Middle frontal gyrus (tissue), 1 donor: ENCODE measurements around the gene MYCBP.

Experiments
- DNase-seq: peaks from one replicate; pipeline ENCODE4 v3.0.0-alpha.2; 2015; ENCODE audit warnings: low spot score; ENCODE audit errors: extremely low spot score

MYCBP gene

GRCh38 chr1:38826262-38826661 lies 46.9 kb downstream of the MYCBP start:
- no peak for DNase-seq

GRCh38 chr1:38820860-38821259 lies 52.3 kb downstream of the MYCBP start:
- no peak for DNase-seq

GRCh38 chr1:38819516-38819915 lies 53.6 kb downstream of the MYCBP start:
- no peak for DNase-seq

GRCh38 chr1:38819040-38819439 lies 54.1 kb downstream of the MYCBP start:
- no peak for DNase-seq

GRCh38 chr1:38818175-38818976 lies 54.8 kb downstream of the MYCBP start:
- DNase-seq: no peak

GRCh38 chr1:38817267-38818174 lies 55.6 kb downstream of the MYCBP start:
- no peak for DNase-seq

- no peak for DNase-seq
Observed at GRCh38 chr1:38815903-38816627, 57.1 kb downstream of the MYCBP start.

- DNase-seq: no peak
Observed at GRCh38 chr1:38814984-38815464, 58.1 kb downstream of the MYCBP start.

- DNase-seq: no peak
Observed at GRCh38 chr1:38814444-38814983, 58.6 kb downstream of the MYCBP start.

GRCh38 chr1:38812981-38813380 lies 60.2 kb downstream of the MYCBP start:
- DNase-seq: no peak
